Measurements from ENCODE around the gene KRTAP5-5. TPM values are rescaled to one million over a fixed set of nuclear protein-coding genes. Genes with fewer than 3 reads are reported as not detected.

The KRTAP5-5 gene
- total and polyA plus RNA-seq, 2 of the 13 experiments (the other 11 are each of a cell fraction or from before 2014, with no cell fraction given) = not detected

DNA sequence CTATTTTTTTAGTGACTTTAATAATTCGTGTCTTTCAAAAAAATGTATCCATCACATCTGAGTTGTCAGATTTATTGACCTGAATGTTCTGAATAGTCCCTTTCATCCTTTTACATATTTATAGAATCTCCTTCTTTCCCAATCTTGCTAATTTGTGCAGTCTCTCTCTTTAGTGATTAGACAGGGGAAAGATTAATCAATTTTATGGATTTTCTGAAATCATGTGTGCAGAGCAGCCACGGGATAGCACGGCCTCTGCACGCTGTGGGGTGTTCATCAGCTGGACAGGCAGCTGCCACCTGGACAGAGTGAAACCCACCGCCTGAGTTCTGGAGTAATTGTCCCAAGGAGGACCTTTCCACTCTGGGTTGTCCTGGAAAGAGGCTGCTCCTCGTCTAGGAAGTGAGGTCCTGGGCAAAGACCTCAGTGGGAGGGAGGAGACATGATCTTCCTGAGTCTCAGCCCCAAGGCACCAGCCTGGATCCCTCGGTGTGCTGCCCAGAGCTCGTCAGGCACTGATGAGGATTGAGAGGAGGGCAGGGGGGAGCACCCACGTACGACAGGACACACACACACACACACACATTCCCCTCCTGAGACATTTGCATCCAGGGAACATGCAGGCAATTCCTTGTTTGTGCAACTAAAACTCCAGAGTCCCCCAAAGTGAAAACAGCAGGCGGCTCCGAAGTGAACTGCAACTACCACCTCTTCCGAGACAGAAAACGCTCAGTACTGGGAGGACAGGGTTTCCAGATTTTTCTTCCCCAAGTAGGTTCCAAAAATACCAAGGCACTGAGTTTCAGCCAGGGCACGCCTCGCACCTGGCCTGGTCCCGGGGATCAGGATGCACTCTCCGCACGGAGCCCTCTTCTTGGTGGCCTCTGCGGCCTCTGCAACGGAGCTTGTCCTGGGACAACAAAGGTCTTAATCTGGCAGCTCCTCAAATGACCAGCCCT is 44.9 kb downstream of the KRTAP5-5 start (continued):
- TF ChIP-seq YY1 (IDR thresholded peaks at IDR 0.05; ENCODE audit: insufficient read depth, insufficient replicate concordance, low read depth, low read length) (no peak), SP4 (CRISPR knock-in tag; IDR thresholded peaks at IDR 0.05) (no peak), SRSF9 (IDR thresholded peaks at IDR 0.05; ENCODE audit: borderline replicate concordance, insufficient read depth, low read depth, low read length, poor library complexity, severe bottlenecking) (no peak), POLR2G (IDR thresholded peaks at IDR 0.05; ENCODE audit: low read depth, low read length) (no peak), CBX2 (IDR thresholded peaks at IDR 0.05; ENCODE audit: low read depth, low read length) (no peak), CBX2 (CRISPR knock-in tag; IDR thresholded peaks at IDR 0.05; ENCODE audit: low read depth) (no peak), HIVEP1 (CRISPR knock-in tag; IDR thresholded peaks at IDR 0.05) (0 out of 2 replicates have a peak, but pooled peaks have one; percentile 31), ZNF503 (CRISPR knock-in tag; IDR thresholded peaks at IDR 0.05) (peak; percentile 63; the same call in 1 of the 2 replicates), FOXP1 (IDR thresholded peaks at IDR 0.05) (no peak), FOXP1 (CRISPR knock-in tag; IDR thresholded peaks at IDR 0.05) (peak; percentile 5; the same call in 1 of the 2 replicates), ZNF260 (CRISPR knock-in tag; IDR thresholded peaks at IDR 0.05; ENCODE audit: borderline replicate concordance, low read depth) (no peak), DBP (CRISPR knock-in tag; IDR thresholded peaks at IDR 0.05; ENCODE audit: not compliant biosample characterization) (no peak)
- TF ChIP-seq, protein P1, sequence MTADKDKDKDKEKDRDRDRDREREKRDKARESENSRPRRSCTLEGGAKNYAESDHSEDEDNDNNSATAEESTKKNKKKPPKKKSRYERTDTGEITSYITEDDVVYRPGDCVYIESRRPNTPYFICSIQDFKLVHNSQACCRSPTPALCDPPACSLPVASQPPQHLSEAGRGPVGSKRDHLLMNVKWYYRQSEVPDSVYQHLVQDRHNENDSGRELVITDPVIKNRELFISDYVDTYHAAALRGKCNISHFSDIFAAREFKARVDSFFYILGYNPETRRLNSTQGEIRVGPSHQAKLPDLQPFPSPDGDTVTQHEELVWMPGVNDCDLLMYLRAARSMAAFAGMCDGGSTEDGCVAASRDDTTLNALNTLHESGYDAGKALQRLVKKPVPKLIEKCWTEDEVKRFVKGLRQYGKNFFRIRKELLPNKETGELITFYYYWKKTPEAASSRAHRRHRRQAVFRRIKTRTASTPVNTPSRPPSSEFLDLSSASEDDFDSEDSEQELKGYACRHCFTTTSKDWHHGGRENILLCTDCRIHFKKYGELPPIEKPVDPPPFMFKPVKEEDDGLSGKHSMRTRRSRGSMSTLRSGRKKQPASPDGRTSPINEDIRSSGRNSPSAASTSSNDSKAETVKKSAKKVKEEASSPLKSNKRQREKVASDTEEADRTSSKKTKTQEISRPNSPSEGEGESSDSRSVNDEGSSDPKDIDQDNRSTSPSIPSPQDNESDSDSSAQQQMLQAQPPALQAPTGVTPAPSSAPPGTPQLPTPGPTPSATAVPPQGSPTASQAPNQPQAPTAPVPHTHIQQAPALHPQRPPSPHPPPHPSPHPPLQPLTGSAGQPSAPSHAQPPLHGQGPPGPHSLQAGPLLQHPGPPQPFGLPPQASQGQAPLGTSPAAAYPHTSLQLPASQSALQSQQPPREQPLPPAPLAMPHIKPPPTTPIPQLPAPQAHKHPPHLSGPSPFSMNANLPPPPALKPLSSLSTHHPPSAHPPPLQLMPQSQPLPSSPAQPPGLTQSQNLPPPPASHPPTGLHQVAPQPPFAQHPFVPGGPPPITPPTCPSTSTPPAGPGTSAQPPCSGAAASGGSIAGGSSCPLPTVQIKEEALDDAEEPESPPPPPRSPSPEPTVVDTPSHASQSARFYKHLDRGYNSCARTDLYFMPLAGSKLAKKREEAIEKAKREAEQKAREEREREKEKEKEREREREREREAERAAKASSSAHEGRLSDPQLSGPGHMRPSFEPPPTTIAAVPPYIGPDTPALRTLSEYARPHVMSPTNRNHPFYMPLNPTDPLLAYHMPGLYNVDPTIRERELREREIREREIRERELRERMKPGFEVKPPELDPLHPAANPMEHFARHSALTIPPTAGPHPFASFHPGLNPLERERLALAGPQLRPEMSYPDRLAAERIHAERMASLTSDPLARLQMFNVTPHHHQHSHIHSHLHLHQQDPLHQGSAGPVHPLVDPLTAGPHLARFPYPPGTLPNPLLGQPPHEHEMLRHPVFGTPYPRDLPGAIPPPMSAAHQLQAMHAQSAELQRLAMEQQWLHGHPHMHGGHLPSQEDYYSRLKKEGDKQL (CRISPR knock-in tag; IDR thresholded peaks at IDR 0.05; ENCODE audit: low read depth) = no peak
